SHP77 (cell line): ENCODE results near the gene ELP5.

Experiments used
- DNase-seq, 2 experiments: peaks; one replicate each; lab custom pipeline; 2025; lab: John Stamatoyannopoulos, UW

The ELP5 gene

DNA sequence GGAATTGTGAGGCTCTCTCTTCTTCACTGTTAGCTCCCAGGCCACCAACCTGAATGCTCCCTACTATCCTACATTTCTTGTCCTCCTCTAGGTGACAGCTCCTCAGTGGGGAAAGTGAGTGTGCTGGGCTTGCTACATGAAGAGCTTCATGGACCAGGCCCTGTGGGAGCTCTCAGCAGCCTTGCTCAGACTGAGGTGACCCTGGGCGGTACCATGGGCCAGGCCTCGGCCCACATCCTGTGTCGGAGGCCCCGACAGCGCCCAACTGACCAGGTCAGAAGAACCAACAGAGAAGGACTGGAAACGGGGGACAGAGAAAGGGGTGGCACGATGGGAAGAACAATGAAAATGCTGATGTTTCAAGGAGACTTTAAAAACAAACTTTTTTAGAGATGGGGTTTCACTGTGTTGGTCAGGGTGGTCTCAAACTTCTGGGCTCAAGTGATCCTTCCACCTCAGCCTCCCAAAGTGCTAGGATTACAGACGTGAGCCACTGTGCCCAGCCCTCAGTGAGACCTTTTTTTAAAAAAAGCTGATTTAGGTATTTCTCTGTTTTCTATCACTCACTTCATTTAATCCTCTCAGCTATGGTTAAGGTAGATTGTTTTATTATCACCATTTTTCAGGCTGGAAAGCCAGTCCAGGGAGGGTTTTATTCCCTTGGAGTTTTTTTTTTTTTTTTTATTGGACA, 4.9 kb downstream of the ELP5 start:
- DNase-seq: no peak

DNA sequence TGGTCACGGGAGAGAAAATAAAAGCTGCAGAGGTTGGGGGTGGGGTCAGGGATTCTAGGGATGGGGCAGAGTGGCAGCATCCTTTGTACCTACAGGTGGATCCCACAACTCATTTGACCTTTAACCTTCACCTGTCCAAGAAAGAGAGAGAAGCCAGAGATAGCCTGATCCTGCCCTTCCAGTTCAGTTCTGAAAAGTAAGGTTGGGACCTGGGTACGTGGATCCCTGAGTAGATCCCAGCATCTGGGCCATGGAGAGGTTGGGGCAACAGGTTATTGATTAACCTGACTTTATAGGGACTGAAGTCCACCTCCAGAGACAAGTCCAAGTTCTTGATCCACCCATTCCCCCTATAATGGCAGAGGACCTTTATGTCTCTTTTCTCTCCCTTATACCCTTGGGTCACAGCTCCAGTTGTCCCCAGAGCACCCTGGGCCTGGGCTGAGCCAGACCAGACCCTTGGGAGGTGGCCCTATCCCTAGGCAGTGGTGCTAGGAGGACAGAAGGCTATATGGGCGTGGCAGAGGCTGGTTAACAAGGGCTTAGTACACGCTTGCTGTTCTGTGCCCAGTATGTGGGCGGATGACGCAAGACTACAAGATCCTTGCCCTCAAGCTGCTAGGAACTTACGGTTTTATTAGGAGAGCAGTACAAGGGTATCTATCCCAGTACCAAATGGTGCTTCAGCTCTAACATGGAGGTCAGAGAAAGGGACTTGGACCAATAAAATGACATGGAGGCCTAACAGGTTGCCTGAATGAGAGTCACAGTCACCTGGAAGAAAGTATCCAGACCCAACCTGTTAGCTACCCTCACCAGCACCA, 6.9 kb downstream of the ELP5 start:
- no peak for DNase-seq

DNA sequence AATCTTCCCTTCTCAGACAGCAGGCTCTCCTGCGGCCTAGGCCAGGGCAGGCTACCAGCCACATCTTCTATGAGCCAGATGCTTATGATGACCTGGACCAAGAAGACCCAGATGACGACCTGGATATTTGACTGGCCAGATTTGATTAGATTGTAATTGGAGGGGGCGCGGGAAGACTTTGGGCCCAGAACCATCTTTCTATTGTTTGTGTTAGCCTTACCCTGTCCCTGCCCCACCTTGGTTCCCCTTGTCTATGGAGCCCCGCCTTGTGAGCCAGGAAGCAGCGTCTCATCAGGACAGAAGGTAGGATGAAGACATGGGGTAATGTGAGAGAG, 7.5 kb downstream of the ELP5 start:
- no peak for DNase-seq

DNA sequence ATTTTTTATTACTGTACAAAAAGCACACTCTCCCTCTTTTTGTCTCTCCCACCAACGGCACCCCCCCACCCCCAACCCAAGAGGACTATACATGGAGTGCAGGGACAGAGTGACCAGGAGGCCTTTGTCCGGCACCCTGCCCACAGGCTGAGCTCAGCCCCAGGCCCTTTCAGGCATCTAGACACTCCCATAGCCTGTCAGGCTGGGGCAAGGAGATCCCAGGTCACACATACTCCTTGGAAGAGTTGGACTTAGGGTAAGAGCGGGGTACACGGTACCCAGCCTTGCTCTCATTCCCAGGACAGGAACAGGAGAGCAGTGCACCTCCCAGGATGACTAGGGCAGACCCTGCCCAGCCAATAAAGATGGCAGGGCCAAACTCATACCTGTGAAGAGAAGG, 8.1 kb downstream of the ELP5 start:
- no peak for DNase-seq

DNA sequence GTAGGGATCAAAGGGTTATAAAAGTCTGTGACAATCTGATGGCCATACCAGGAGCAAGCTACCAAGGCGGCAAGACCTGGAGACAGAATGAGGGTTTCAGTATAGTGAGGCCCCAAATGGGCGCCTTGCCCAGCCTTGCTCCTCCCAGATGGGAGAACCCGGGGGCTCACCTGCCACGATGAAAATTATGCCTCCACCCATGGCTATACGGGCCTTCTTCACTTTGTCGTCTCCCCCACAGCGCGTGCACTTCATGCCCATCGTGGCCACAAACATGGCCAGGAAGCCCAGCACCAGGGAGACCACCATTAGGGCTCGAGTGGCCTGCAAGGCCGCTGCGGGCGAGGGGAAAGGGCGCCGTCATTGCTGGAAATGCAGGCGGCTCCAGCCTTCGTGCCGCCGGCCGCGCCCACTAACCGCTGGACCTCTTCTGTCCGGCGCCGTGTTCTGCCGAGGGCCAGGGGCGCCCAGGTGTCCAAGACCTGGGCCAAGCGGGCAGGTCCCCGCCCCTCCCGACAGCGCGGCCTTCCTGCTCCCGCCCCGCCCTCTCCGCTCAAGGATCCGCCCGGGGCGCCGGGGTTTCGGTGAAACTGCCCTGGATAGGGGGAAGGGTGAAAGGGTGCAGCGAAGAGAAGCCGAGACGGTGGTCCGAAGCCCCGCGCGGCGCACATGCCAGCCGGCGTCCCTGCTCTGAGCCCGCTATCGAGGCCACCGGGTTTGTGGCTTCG, 8.8 kb downstream of the ELP5 start:
- DNase-seq: peak; percentile 10 to 21

DNA sequence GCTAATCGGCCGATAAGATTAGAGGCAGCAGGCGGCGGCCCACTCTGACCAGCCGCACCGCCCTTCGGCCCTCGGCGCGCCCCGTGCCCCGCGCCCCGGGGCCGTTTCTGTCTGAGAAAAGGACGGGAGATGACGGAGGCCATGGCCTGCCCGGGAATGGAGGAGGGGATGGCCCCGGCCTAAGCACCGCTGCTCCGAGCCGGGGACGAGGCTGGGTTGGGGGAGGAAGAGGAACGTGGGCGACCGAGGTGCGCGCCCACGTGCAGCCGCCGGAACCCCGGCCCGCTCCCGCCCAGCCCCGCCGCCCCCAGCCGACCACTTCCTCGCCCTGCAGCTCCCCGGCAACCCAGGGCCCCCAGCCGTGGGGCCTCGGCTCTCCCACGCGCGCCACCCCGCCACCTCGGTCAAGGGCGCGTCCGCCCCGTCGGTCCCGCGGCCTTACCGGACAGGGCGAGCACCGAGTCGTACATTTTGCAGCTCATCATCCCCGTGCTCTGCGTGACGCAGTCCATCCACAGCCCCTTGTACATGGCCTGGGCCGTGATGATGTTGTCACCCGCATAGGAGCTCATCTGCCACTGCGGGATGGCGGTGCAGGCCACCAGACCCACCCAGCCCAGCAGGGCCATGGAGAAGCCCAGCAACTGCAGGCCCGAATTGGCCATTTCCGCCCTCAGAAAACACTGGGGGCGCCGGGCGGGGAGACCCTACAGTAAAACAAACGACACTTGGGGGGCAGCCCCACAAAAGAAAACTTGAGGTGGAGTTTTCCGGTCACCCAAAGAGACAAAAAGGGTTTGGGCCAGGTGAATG, 9.6 kb downstream of the ELP5 start:
- no peak for DNase-seq

DNA sequence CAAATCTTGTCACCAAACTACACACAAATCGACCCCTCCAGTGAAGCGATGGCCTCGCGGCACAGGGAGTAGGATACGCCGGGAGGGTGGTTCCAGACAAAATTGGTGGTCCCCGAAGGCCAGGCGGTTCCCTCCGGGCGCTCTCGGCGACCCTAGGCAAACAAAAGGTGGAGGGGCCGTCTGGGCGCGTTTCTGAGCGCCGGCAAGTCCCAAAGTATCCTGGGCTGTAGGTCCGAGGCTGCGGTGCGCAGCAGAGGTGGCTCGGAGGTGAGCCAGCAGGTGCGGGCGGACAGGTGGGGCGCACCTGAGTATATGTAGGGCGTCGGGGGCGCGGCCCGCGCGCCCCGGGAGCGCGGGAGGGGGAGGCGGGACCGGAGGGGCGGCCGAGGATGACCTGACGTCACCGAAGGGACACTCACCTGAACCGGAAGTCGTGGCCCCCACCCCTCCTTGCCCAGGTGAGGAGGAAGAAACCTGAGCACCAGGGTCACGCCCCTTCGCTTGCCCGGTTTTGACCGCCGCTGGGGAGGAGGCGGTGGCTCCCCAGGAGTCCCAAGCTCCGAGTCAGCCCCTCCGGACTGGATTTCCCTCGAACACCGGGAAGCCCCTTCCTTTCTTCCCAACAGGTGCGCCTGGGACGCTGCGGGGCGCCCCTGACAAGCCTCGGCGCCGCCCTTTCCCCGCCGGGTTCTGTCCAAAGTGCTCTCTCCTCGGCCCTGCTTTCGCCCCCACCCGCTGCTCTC, 10.3 kb downstream of the ELP5 start, which contains the start of gene CLDN7:
Gene CLDN7 (minus strand): TSS at position 287 of the 743 bp plus-strand sequence. CDS start 435 bp downstream, outside the sequence.
- DNase-seq: no peak

- no peak for DNase-seq
Observed at GRCh38 chr17:7262935-7263800, 11.2 kb downstream of the ELP5 start.

DNA sequence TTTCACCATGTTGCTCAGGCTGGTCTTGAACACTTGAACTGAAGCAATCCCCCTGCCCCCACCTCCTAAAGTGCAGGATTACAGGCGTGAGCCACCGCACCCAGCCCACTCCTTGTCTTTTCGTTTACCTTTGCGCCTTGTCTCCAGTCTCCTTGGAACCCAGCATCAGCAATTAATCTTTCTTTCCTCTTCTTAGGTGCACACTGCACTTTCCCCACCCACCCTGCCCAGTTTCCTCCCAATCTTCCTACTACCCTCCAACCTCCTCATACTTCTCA, 11.7 kb downstream of the ELP5 start:
- DNase-seq: no peak

GRCh38 chr17:7266784-7267183, 14.8 kb downstream of the ELP5 start:
- DNase-seq: no peak

DNA sequence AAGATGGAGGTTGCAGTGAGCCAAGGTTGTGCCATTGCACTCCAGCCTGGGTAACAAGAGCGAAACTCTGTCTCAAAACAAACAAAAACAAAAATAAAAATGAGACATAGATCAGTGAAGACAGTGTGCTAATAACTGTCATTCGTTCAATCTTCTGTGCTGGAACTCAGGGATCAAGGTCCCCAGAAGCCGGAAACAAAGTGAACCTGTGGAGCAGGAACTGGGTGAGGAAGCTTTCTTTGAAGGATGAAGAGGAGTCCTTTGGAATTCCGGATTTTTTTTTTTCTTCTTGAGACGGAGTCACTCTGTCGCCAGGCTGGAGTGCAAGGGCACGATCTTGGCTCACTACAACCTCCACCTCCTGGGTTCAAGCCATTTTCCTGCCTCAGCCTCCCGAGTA, 27.4 kb downstream of the ELP5 start:
- no peak for DNase-seq

- DNase-seq: peak; percentile 86 to 90
Observed at GRCh38 chr17:7280519-7281073, 28.6 kb downstream of the ELP5 start.

DNA sequence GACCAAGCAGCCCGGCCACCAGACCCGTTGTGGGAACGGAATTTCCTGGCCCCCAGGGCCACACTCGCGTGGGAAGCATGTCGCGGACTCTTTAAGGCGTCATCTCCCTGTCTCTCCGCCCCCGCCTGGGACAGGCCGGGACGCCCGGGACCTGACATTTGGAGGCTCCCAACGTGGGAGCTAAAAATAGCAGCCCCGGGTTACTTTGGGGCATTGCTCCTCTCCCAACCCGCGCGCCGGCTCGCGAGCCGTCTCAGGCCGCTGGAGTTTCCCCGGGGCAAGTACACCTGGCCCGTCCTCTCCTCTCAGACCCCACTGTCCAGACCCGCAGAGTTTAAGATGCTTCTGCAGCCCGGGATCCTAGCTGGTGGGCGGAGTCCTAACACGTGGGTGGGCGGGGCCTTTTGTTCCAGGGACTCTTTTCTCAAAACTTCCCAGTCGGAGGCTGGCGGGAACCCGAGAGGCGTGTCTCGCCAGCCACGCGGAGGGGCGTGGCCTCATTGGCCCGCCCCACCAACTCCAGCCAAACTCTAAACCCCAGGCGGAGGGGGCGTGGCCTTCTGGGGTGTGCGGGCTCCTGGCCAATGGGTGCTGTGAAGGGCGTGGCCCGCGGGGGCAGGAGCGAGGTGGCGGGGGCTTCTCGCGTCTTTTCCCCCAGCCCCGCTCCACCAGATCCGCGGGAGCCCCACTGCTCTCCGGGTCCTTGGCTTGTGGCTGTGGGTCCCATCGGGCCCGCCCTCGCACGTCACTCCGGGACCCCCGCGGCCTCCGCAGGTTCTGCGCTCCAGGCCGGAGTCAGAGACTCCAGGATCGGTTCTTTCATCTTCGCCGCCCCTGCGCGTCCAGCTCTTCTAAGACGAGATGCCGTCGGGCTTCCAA, 29.3 kb downstream of the ELP5 start, which contains the start of gene SLC2A4:
Gene SLC2A4 (plus strand): TSS at position 645 of the 879 bp plus-strand sequence. CDS start 217 bp downstream, at position 862.
- DNase-seq: peak; percentile 98

GRCh38 chr17:7281953-7282751, 30.1 kb downstream of the ELP5 start:
- no peak for DNase-seq

- DNase-seq: no peak
Observed at GRCh38 chr17:7282752-7283321, 30.8 kb downstream of the ELP5 start.

DNA sequence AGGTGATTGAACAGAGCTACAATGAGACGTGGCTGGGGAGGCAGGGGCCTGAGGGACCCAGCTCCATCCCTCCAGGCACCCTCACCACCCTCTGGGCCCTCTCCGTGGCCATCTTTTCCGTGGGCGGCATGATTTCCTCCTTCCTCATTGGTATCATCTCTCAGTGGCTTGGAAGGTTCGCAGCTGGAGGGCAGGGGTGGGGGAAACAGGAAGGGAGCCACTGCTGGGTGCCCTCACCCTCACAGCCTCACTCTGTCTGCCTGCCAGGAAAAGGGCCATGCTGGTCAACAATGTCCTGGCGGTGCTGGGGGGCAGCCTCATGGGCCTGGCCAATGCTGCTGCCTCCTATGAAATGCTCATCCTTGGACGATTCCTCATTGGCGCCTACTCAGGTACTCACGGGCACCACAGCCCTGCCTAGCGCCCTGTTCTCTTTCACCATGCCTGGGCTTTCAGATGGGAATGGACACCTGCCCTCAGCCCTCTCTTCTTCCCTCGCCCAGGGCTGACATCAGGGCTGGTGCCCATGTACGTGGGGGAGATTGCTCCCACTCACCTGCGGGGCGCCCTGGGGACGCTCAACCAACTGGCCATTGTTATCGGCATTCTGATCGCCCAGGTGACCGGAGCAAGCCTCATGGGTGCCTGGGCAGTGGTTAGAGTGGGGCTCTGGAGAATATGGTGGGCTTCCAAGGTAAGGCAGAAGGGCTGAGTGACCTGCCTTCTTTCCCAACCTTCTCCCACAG, 31.6 kb downstream of the ELP5 start:
- DNase-seq: no peak

DNA sequence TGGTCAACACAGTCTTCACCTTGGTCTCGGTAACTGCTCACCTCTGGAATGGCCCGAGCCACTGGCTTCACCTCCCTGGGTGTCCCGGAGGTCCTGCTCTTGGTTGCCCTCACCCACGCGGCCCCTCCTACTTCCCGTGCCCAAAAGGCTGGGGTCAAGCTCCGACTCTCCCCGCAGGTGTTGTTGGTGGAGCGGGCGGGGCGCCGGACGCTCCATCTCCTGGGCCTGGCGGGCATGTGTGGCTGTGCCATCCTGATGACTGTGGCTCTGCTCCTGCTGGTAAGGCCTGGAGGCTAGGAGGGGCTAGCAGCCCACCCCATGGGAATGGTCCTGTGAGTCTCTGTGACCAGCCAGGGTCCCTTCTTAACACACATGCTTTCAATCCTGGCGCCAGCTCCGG, 32.9 kb downstream of the ELP5 start:
- DNase-seq: no peak
